ENCODE results near the gene KCNJ15. TPM values are rescaled to one million over a fixed set of nuclear protein-coding genes. Genes with fewer than 3 reads are reported as not detected.

The KCNJ15 gene
- total and polyA plus RNA-seq, 3 experiments from 2014 or later = not detected

DNA sequence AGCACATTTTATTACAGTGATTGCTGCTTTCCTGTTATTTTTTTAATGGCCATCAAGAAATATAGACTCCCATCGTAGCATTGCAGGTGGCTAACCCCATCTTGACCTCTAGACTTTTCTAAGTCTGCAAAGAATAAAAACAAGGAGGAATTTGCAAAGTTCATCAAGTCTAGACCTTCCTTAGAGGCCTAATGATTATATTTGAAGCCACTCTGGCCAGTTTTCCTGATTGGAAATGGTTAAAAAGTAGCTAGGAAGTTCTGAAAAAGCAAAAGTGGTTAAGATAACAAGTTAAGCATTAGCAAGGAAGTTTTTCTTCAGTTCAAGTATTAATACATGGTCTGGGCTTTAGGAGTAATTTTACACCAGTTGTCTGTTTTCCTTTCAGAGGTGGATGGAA lies 16.7 kb upstream of the KCNJ15 start:
- Mint-ChIP-seq H3K27ac (no peak overlapping the region), H3K4me3 (no peak overlapping the region), H3K4me1 (peaks cover 9 to 13% (median 12%) of the 10 kb centered on the region in 3 donors), H3K27me3 (peaks cover 5 to 20% of the 10 kb centered on the region in 2 donors), H3K9me3 (peaks cover 0 to 6% (median 0%) of the 10 kb centered on the region in 5 donors), H3K36me3 (no peaks in the 10 kb centered on the region)
- ChIA-PET CTCF (no interaction called here), POLR2A (no interaction called here)
- H3K27ac ChIP-seq (ENCODE audit: low read depth, low read length) = no peak overlapping the region
- no peak for DNase-seq
- H3K27me3 ChIP-seq (ENCODE audit: insufficient read depth, low read length, poor library complexity, severe bottlenecking) = no peaks in the 10 kb centered on the region
- H3K36me3 ChIP-seq (ENCODE audit: insufficient read depth, low read length) = no peaks in the 10 kb centered on the region
- no peaks in the 10 kb centered on the region for H3K9me3 ChIP-seq (ENCODE audit: low read length)
- peaks cover 9% of the 10 kb centered on the region for H3K4me1 ChIP-seq (ENCODE audit: insufficient read depth, low read length)
- H3K4me3 ChIP-seq (ENCODE audit: low read length) = no peak overlapping the region

DNA sequence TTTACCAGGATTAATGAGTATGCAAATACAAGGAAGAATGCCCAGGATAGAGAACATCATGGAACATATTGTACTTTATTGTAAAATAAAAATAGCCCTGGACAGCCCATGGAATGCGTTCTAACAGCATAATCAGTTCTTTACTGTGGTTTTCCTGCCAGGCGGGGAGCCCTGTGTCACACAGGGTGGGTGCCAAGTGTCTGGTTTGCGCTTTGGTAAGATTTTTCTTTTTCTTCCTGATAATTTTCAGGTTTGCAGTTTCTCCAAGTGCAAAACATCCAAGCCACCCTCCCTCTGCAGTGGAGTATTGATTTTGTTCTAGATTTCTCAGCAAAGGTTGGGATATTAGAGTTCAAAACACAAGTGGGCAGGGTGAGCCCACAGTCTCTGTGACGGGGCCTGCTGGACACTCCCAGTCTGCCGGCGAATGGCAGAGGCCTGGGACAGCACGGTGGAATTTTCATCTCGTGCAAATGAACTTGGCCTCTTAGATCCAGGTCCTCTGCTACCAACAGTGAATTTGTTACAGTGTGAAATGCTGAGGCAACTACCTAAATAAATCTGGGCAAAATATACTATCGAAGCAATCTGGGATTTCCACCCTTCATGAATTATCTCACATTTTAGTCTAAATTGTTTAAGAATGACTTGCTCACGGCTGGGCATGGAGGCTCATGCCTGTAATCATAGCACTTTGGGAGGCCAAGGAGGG lies 15.6 kb upstream of the KCNJ15 start:
- Mint-ChIP-seq H3K4me1 (peaks cover 12 to 17% (median 14%) of the 10 kb centered on the region in 3 donors), H3K36me3 (peaks cover 0 to 1% (median 0%) of the 10 kb centered on the region in 3 donors), H3K4me3 (no peak overlapping the region), H3K27ac (no peak overlapping the region), H3K9me3 (peaks cover 0 to 6% (median 2%) of the 10 kb centered on the region in 5 donors), H3K27me3 (peaks cover 5 to 20% of the 10 kb centered on the region in 2 donors)
- POLR2A ChIA-PET = no interaction called here
- Histone ChIP-seq H3K4me1 (ENCODE audit: insufficient read depth, low read length) (peaks cover 15% of the 10 kb centered on the region), H3K4me3 (ENCODE audit: low read length) (no peak overlapping the region), H3K27ac (ENCODE audit: low read depth, low read length) (no peak overlapping the region), H3K27me3 (ENCODE audit: insufficient read depth, low read length, poor library complexity, severe bottlenecking) (no peaks in the 10 kb centered on the region), H3K9me3 (ENCODE audit: low read length) (no peaks in the 10 kb centered on the region), H3K36me3 (ENCODE audit: insufficient read depth, low read length) (no peaks in the 10 kb centered on the region)
- DNase-seq = no peak
- CTCF ChIA-PET = no interaction called here

- ChIA-PET POLR2A (no interaction called here), CTCF (no interaction called here)
- Histone ChIP-seq H3K4me3 (ENCODE audit: low read length) (no peak overlapping the region), H3K4me1 (ENCODE audit: insufficient read depth, low read length) (peaks cover 15% of the 10 kb centered on the region), H3K36me3 (ENCODE audit: insufficient read depth, low read length) (no peaks in the 10 kb centered on the region), H3K27me3 (ENCODE audit: insufficient read depth, low read length, poor library complexity, severe bottlenecking) (no peaks in the 10 kb centered on the region), H3K27ac (ENCODE audit: low read depth, low read length) (no peak overlapping the region), H3K9me3 (ENCODE audit: low read length) (no peaks in the 10 kb centered on the region)
- Mint-ChIP-seq H3K36me3 (peaks cover 0 to 1% (median 0%) of the 10 kb centered on the region in 3 donors), H3K9me3 (peaks cover 0 to 8% (median 2%) of the 10 kb centered on the region in 5 donors), H3K4me1 (peaks cover 12 to 17% (median 14%) of the 10 kb centered on the region in 3 donors), H3K4me3 (no peak overlapping the region), H3K27me3 (peaks cover 5 to 17% of the 10 kb centered on the region in 2 donors), H3K27ac (no peak overlapping the region)
- DNase-seq = no peak
Measured at GRCh38 chr21:38242061-38242460, 14.7 kb upstream of the KCNJ15 start.

GRCh38 chr21:38243732-38244406 lies 12.9 kb upstream of the KCNJ15 start:
- H3K9me3 ChIP-seq (ENCODE audit: low read length) = no peaks in the 10 kb centered on the region
- H3K36me3 ChIP-seq (ENCODE audit: insufficient read depth, low read length) = no peaks in the 10 kb centered on the region
- H3K4me3 Mint-ChIP-seq = no peak overlapping the region
- peaks cover 2 to 10% of the 10 kb centered on the region in 2 donors for H3K27me3 Mint-ChIP-seq
- H3K27me3 ChIP-seq (ENCODE audit: insufficient read depth, low read length, poor library complexity, severe bottlenecking) = no peaks in the 10 kb centered on the region
- H3K9me3 Mint-ChIP-seq = peaks cover 0 to 8% (median 2%) of the 10 kb centered on the region in 5 donors
- peak overlapping the region in 2 of 8 donors; percentile 51 to 91 for H3K27ac Mint-ChIP-seq
- ChIA-PET POLR2A (no interaction called here), CTCF (no interaction called here)
- H3K36me3 Mint-ChIP-seq = peaks cover 0 to 1% (median 0%) of the 10 kb centered on the region in 3 donors
- H3K27ac ChIP-seq (ENCODE audit: low read depth, low read length) = no peak overlapping the region
- H3K4me1 ChIP-seq (ENCODE audit: insufficient read depth, low read length) = peaks cover 15% of the 10 kb centered on the region
- H3K4me1 Mint-ChIP-seq = peaks cover 12 to 17% (median 14%) of the 10 kb centered on the region in 3 donors
- H3K4me3 ChIP-seq (ENCODE audit: low read length) = no peak overlapping the region
- DNase-seq = no peak

GRCh38 chr21:38244407-38244787 lies 12.4 kb upstream of the KCNJ15 start:
- Mint-ChIP-seq H3K4me1 (peaks cover 12 to 17% (median 14%) of the 10 kb centered on the region in 3 donors), H3K27me3 (peaks cover 2 to 9% of the 10 kb centered on the region in 2 donors), H3K9me3 (peaks cover 0 to 8% (median 2%) of the 10 kb centered on the region in 5 donors), H3K36me3 (peaks cover 0 to 1% (median 0%) of the 10 kb centered on the region in 3 donors), H3K4me3 (no peak overlapping the region), H3K27ac (peak overlapping the region in 5 of 8 donors; percentile 8 to 91 (median 56))
- no peak overlapping the region for H3K27ac ChIP-seq (ENCODE audit: low read depth, low read length)
- ChIA-PET CTCF (no interaction called here), POLR2A (no interaction called here)
- H3K4me3 ChIP-seq (ENCODE audit: low read length) = no peak overlapping the region
- H3K36me3 ChIP-seq (ENCODE audit: insufficient read depth, low read length) = no peaks in the 10 kb centered on the region
- no peaks in the 10 kb centered on the region for H3K27me3 ChIP-seq (ENCODE audit: insufficient read depth, low read length, poor library complexity, severe bottlenecking)
- no peak for DNase-seq
- peaks cover 15% of the 10 kb centered on the region for H3K4me1 ChIP-seq (ENCODE audit: insufficient read depth, low read length)
- H3K9me3 ChIP-seq (ENCODE audit: low read length) = no peaks in the 10 kb centered on the region

GRCh38 chr21:38244885-38245869 lies 11.6 kb upstream of the KCNJ15 start:
- Histone ChIP-seq H3K27me3 (ENCODE audit: insufficient read depth, low read length, poor library complexity, severe bottlenecking) (no peaks in the 10 kb centered on the region), H3K4me3 (ENCODE audit: low read length) (no peak overlapping the region), H3K9me3 (ENCODE audit: low read length) (no peaks in the 10 kb centered on the region), H3K4me1 (ENCODE audit: insufficient read depth, low read length) (peaks cover 15% of the 10 kb centered on the region), H3K36me3 (ENCODE audit: insufficient read depth, low read length) (no peaks in the 10 kb centered on the region), H3K27ac (ENCODE audit: low read depth, low read length) (no peak overlapping the region)
- peak overlapping the region in 7 of 8 donors; percentile 8 to 91 (median 64) for H3K27ac Mint-ChIP-seq
- H3K27me3 Mint-ChIP-seq = peaks cover 2 to 8% of the 10 kb centered on the region in 2 donors
- no peak overlapping the region for H3K4me3 Mint-ChIP-seq
- peak in 4 of 5 donors; percentile 1 to 54 (median 40) for DNase-seq
- ChIA-PET CTCF (no interaction called here), POLR2A (no interaction called here)
- H3K36me3 Mint-ChIP-seq = peaks cover 0 to 1% (median 0%) of the 10 kb centered on the region in 3 donors
- H3K4me1 Mint-ChIP-seq = peaks cover 12 to 17% (median 14%) of the 10 kb centered on the region in 3 donors
- H3K9me3 Mint-ChIP-seq = peaks cover 0 to 8% (median 2%) of the 10 kb centered on the region in 5 donors

DNA sequence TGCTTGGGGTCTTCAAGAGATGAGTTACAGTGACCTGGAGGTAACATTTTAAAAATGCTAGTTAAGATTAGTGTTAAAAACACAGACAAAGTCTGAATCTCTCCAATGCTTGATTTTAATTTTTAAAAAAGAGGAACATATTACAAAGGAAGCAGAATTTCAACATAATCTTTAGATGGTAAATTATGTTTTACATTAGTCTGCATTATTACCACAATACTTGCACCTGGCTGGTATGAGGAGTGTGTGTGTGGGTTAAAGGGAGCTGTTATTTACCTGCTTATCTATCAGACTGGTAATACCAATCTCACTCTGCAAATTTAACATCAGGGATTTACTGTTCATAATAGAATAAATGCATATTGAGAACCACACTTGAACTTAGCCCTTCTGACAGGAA lies 10.3 kb upstream of the KCNJ15 start:
- no peak for DNase-seq
- peaks cover 15% of the 10 kb centered on the region for H3K4me1 ChIP-seq (ENCODE audit: insufficient read depth, low read length)
- Mint-ChIP-seq H3K9me3 (peaks cover 0 to 8% (median 2%) of the 10 kb centered on the region in 5 donors), H3K27ac (no peak overlapping the region), H3K27me3 (peaks cover 2 to 6% of the 10 kb centered on the region in 2 donors), H3K36me3 (peaks cover 0 to 1% (median 0%) of the 10 kb centered on the region in 3 donors), H3K4me1 (peaks cover 12 to 17% (median 14%) of the 10 kb centered on the region in 3 donors), H3K4me3 (no peak overlapping the region)
- no peak overlapping the region for H3K4me3 ChIP-seq (ENCODE audit: low read length)
- H3K36me3 ChIP-seq (ENCODE audit: insufficient read depth, low read length) = no peaks in the 10 kb centered on the region
- POLR2A ChIA-PET = no interaction called here
- no peaks in the 10 kb centered on the region for H3K9me3 ChIP-seq (ENCODE audit: low read length)
- H3K27ac ChIP-seq (ENCODE audit: low read depth, low read length) = no peak overlapping the region
- no peaks in the 10 kb centered on the region for H3K27me3 ChIP-seq (ENCODE audit: insufficient read depth, low read length, poor library complexity, severe bottlenecking)
- CTCF ChIA-PET = no interaction called here

Data from CD8-positive, alpha-beta memory T cell (primary cell).